ENCODE measurements around the gene DCLRE1A.
"Not testable (repeated sequence)": the region's sequence is repeated elsewhere in the genome, so short reads cannot be mapped to it uniquely, and the experiment has no call there.

Gene DCLRE1A

DNA sequence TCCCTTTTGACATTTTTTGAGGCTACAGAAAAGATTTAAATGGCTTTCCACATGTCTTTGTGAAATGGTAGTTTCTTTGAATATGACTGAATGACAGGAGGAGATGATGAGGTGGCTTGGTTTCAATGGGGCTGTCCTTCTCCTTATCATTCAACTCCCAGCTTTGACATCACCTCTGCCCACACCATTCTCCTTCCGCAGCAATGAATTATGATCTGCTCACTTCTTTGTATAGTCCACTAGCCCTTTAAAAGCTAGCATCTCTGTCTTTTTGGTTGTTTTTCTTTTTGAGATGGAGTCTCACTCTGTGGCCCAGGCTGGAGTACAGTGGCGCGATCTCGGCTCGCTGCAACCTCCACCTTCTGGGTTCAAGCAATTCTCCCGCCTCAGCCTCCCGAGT, 31.7 kb downstream of the DCLRE1A start:
- Histone ChIP-seq H3K4me1 (ENCODE audit: insufficient read depth, low read length) (no peaks in the 10 kb centered on the region), H4K20me1 (ENCODE audit: insufficient read depth, low read length) (no peaks in the 10 kb centered on the region), H3K27ac (ENCODE audit: low read length) (no peak overlapping the region), H3K4me3 (ENCODE audit: low read depth in 1 of 2, low read length in 2 of 2) (no peak overlapping the region), H3K9me3 (ENCODE audit: insufficient read depth, low read length, severe bottlenecking) (no peaks in the 10 kb centered on the region), H2AFZ (ENCODE audit: low read depth, low read length) (no peak overlapping the region), H3K9ac (ENCODE audit: low read depth, low read length) (no peak overlapping the region), H3K79me2 (ENCODE audit: insufficient read depth, low read length) (no peaks in the 10 kb centered on the region), H3K36me3 (ENCODE audit: insufficient read depth, low read length) (no peaks in the 10 kb centered on the region), H3K4me2 (ENCODE audit: insufficient read depth, low read length) (no peak overlapping the region), H3K27me3 (ENCODE audit: insufficient read depth, low read length, poor library complexity) (no peaks in the 10 kb centered on the region)
- TF ChIP-seq EZH2 (IDR thresholded peaks at IDR 0.05; ENCODE audit: borderline replicate concordance, low read depth, low read length, severe bottlenecking) (no peak), CTCF (IDR thresholded peaks at IDR 0.05; ENCODE audit: borderline replicate concordance, extremely low read depth, low read length, poor library complexity, severe bottlenecking) (no peak)
- ATAC-seq (ENCODE audit: insufficient read depth, low read depth): no peak
- DNase-seq: no peak

- H3K4me2 ChIP-seq (ENCODE audit: insufficient read depth, low read length); H3K9ac ChIP-seq (ENCODE audit: low read depth, low read length); H3K4me1 ChIP-seq (ENCODE audit: insufficient read depth, low read length); ATAC-seq (ENCODE audit: insufficient read depth, low read depth); H4K20me1 ChIP-seq (ENCODE audit: insufficient read depth, low read length); DNase-seq; H3K79me2 ChIP-seq (ENCODE audit: insufficient read depth, low read length); H3K4me3 ChIP-seq (ENCODE audit: low read depth in 1 of 2, low read length in 2 of 2); H3K9me3 ChIP-seq (ENCODE audit: insufficient read depth, low read length, severe bottlenecking); H3K27ac ChIP-seq (ENCODE audit: low read length); H3K36me3 ChIP-seq (ENCODE audit: insufficient read depth, low read length); H2AFZ ChIP-seq (ENCODE audit: low read depth, low read length); H3K27me3 ChIP-seq (ENCODE audit: insufficient read depth, low read length, poor library complexity): not testable (repeated sequence)
These were observed 32.6 kb downstream of the DCLRE1A start for GRCh38 chr10:113821306-113821705.

DNA sequence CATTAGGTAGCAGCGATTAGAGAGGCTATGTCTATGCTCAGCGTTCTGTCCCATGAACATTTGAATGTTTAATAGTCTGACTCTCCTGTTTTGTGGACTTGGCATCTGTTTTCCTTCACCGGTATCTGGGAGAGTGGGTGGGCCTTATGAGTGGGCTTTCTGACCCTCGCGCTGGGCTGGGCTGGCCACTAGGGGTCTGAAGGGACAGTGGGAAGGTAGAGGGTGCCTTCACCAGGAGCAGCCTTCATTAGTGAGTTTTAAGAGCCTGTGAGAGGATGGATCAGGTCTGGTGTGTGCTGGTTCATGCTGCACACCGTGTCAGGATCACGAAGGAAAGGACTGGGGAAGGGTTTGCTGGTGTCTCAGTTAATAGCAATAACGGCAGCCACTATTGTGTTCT, 33.4 kb downstream of the DCLRE1A start:
- no peaks in the 10 kb centered on the region for H4K20me1 ChIP-seq (ENCODE audit: insufficient read depth, low read length)
- ATAC-seq (ENCODE audit: insufficient read depth, low read depth) (peak; percentile 40; the same call in 1 of the 3 replicates), DNase-seq (no peak)
- H3K4me2 ChIP-seq (ENCODE audit: insufficient read depth, low read length): no peak overlapping the region
- no peaks in the 10 kb centered on the region for H3K4me1 ChIP-seq (ENCODE audit: insufficient read depth, low read length)
- TF ChIP-seq CTCF (IDR thresholded peaks at IDR 0.05; ENCODE audit: borderline replicate concordance, extremely low read depth, low read length, poor library complexity, severe bottlenecking): peak; percentile 40
- no peak for TF ChIP-seq EZH2 (IDR thresholded peaks at IDR 0.05; ENCODE audit: borderline replicate concordance, low read depth, low read length, severe bottlenecking)
- H3K79me2 ChIP-seq (ENCODE audit: insufficient read depth, low read length): no peaks in the 10 kb centered on the region
- no peak overlapping the region for H3K27ac ChIP-seq (ENCODE audit: low read length)
- H3K9me3 ChIP-seq (ENCODE audit: insufficient read depth, low read length, severe bottlenecking): no peaks in the 10 kb centered on the region
- H3K27me3 ChIP-seq (ENCODE audit: insufficient read depth, low read length, poor library complexity): no peaks in the 10 kb centered on the region
- H3K36me3 ChIP-seq (ENCODE audit: insufficient read depth, low read length): no peaks in the 10 kb centered on the region
- no peak overlapping the region for H3K9ac ChIP-seq (ENCODE audit: low read depth, low read length)
- H2AFZ ChIP-seq (ENCODE audit: low read depth, low read length): no peak overlapping the region
- H3K4me3 ChIP-seq (ENCODE audit: low read depth in 1 of 2, low read length in 2 of 2): no peak overlapping the region

DNA sequence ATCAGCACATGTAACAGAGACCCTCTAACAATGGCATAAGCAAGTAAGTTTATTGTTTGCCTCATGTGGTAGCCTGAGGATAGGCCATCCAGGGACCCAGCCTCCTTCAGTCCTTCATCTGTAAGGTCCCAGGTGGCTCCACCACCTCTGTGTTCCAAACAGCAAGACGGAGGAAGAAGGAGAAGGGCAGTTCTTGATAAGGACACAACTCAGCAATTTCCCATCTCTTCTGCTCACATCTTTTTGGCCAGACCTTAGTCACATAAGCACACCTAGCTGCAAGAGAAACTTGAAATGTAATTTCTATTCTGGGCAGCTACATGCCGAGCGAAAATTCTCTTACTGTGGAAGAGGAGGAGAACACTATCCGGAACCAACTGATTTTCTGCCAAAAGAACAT, 33.9 kb downstream of the DCLRE1A start:
- no peak overlapping the region for H3K27ac ChIP-seq (ENCODE audit: low read length)
- no peak for DNase-seq
- no peak for TF ChIP-seq EZH2 (IDR thresholded peaks at IDR 0.05; ENCODE audit: borderline replicate concordance, low read depth, low read length, severe bottlenecking)
- no peak for TF ChIP-seq CTCF (IDR thresholded peaks at IDR 0.05; ENCODE audit: borderline replicate concordance, extremely low read depth, low read length, poor library complexity, severe bottlenecking)
- no peak for ATAC-seq (ENCODE audit: insufficient read depth, low read depth)
- H4K20me1 ChIP-seq (ENCODE audit: insufficient read depth, low read length): no peaks in the 10 kb centered on the region
- H3K9ac ChIP-seq (ENCODE audit: low read depth, low read length): no peak overlapping the region
- H2AFZ ChIP-seq (ENCODE audit: low read depth, low read length): no peak overlapping the region
- no peaks in the 10 kb centered on the region for H3K36me3 ChIP-seq (ENCODE audit: insufficient read depth, low read length)
- H3K27me3 ChIP-seq (ENCODE audit: insufficient read depth, low read length, poor library complexity): no peaks in the 10 kb centered on the region
- H3K9me3 ChIP-seq (ENCODE audit: insufficient read depth, low read length, severe bottlenecking): no peaks in the 10 kb centered on the region
- no peak overlapping the region for H3K4me3 ChIP-seq (ENCODE audit: low read depth in 1 of 2, low read length in 2 of 2)
- no peaks in the 10 kb centered on the region for H3K79me2 ChIP-seq (ENCODE audit: insufficient read depth, low read length)
- no peak overlapping the region for H3K4me2 ChIP-seq (ENCODE audit: insufficient read depth, low read length)
- H3K4me1 ChIP-seq (ENCODE audit: insufficient read depth, low read length): no peaks in the 10 kb centered on the region

- H3K27me3 ChIP-seq (ENCODE audit: insufficient read depth, low read length, poor library complexity); H3K4me1 ChIP-seq (ENCODE audit: insufficient read depth, low read length); H3K79me2 ChIP-seq (ENCODE audit: insufficient read depth, low read length); H3K27ac ChIP-seq (ENCODE audit: low read length); H3K9ac ChIP-seq (ENCODE audit: low read depth, low read length); H4K20me1 ChIP-seq (ENCODE audit: insufficient read depth, low read length); ATAC-seq (ENCODE audit: insufficient read depth, low read depth); H3K4me3 ChIP-seq (ENCODE audit: low read depth in 1 of 2, low read length in 2 of 2); DNase-seq; H3K36me3 ChIP-seq (ENCODE audit: insufficient read depth, low read length); H3K4me2 ChIP-seq (ENCODE audit: insufficient read depth, low read length); H3K9me3 ChIP-seq (ENCODE audit: insufficient read depth, low read length, severe bottlenecking); H2AFZ ChIP-seq (ENCODE audit: low read depth, low read length): not testable (repeated sequence)
These were observed 39.2 kb downstream of the DCLRE1A start for GRCh38 chr10:113814700-113815099.

Measured in DND-41 (cell line).